Suprapubic skin (tissue), 4 donors: ENCODE results near the gene UQCRQ.

Experiments used
- EP300 ChIP-seq: sonication (generic); formaldehyde crosslinking; IDR thresholded peaks from one replicate; pipeline ENCODE4 v1.6.1; 2017; ENCODE audit warnings: antibody characterized with exemption
- POLR2A ChIP-seq, 2 donors: fragments of 450-650 bp; IDR thresholded peaks; one replicate each; pipeline ENCODE4 v1.6.1; 2017; ENCODE audit warnings: antibody characterized with exemption in 2 of 2, mild to moderate bottlenecking in 2 of 2, moderate library complexity in 2 of 2
- POLR2AphosphoS5 ChIP-seq, 3 donors: sonication (generic); formaldehyde crosslinking; IDR thresholded peaks; one replicate each; pipeline ENCODE4 v1.6.1; 2017; ENCODE audit warnings: antibody characterized with exemption in 3 of 3
- TF ChIP-seq, protein P1 (sequence below), 2 donors: fragments of 200-600 bp in 1 of 2; fragments of 450-650 bp in 1 of 2; sonication (generic) in 1 of 2; IDR thresholded peaks; one replicate each; pipeline ENCODE4 v1.5.1; 2016 to 2019; ENCODE audit warnings: antibody characterized with exemption in 2 of 2, mild to moderate bottlenecking in 1 of 2, moderate library complexity in 1 of 2

DNA sequence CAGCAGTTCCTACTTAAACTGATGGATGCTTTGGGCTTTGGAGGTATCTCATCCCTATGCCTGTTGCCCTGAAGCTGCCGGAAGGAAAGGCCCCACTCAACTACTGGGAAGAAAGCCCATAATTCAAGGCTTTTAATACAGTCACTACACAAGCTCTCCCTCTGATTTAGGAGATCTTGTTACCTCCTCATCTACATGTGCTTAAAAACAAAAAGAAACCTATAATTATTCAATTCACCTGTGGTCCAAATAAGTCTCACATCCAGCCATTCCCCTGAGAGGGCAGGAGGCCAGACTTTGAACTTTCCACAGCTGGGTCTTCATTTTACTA is 6.3 kb downstream of the UQCRQ start:
- TF ChIP-seq, protein P1, sequence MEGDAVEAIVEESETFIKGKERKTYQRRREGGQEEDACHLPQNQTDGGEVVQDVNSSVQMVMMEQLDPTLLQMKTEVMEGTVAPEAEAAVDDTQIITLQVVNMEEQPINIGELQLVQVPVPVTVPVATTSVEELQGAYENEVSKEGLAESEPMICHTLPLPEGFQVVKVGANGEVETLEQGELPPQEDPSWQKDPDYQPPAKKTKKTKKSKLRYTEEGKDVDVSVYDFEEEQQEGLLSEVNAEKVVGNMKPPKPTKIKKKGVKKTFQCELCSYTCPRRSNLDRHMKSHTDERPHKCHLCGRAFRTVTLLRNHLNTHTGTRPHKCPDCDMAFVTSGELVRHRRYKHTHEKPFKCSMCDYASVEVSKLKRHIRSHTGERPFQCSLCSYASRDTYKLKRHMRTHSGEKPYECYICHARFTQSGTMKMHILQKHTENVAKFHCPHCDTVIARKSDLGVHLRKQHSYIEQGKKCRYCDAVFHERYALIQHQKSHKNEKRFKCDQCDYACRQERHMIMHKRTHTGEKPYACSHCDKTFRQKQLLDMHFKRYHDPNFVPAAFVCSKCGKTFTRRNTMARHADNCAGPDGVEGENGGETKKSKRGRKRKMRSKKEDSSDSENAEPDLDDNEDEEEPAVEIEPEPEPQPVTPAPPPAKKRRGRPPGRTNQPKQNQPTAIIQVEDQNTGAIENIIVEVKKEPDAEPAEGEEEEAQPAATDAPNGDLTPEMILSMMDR (IDR thresholded peaks at IDR 0.05) = no peak
- TF ChIP-seq POLR2AphosphoS5 (IDR thresholded peaks at IDR 0.05) = no peak
- no peak for TF ChIP-seq POLR2A (IDR thresholded peaks at IDR 0.05)
- TF ChIP-seq EP300 = no peak
